ENCODE results near the gene DPEP2.
A peak's percentile ranks its signal among the peaks of the same experiment; 100 is the strongest.

DNA sequence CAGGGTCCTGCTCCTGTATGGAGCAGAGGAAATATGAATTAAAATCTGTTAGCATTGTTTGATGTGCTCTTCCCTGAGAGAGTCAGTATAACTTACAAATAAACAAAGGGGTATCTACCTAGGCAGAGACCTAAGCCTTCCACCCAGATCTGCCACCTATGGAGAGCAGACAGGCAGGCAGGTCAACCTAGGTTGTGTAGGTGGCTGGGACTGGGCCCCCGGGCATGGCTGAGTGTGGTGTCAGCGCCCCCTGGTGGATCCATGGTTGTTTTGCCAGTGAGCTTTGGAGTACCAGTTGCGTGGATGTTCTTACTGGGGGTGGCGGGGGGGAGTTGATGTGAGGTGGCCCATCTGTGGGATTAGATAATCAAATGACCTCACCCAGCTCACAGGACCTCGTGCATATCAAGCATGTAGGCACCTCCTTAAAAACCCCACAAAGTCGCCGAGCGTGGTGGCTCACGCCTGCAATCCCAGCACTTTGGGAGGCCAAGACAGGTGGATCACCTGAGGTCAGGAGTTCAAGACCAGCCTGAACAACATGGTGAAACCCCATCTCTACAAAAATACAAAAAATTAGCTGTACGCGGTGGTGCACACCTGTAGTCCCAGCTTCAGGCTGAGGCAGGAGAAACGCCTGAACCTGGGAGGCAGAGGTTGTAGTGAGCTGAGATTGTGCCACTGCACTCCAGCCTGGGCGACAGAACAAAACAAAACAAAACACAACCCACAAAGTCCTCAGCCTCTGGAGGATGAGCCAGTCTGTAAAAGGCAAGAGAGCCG lies 41.4 kb upstream of the DPEP2 start:
- TF ChIP-seq CTCF (conservative IDR thresholded peaks at IDR 0.05; ENCODE audit: low read depth in 2 of 2) (peak; percentile 91 to 98), EZH2 (IDR thresholded peaks at IDR 0.05; ENCODE audit: low read depth, unreplicated experiment) (no peak), POLR2AphosphoS5 (IDR thresholded peaks at IDR 0.05; ENCODE audit: low read depth) (no peak), ZNF114 (CRISPR knock-in tag; IDR thresholded peaks at IDR 0.05) (no peak), ETS1 (IDR thresholded peaks at IDR 0.05) (no peak), ZNF331 (CRISPR knock-in tag; IDR thresholded peaks at IDR 0.05; ENCODE audit: low read depth) (no peak), EZH2phosphoT487 (IDR thresholded peaks at IDR 0.05; ENCODE audit: unreplicated experiment) (no peak), REST (IDR thresholded peaks at IDR 0.05; ENCODE audit: unreplicated experiment) (no peak), JUNB (IDR thresholded peaks at IDR 0.05; ENCODE audit: unreplicated experiment) (no peak), NANOG (IDR thresholded peaks at IDR 0.05; ENCODE audit: borderline replicate concordance) (no peak), CREB1 (CRISPR knock-in tag; IDR thresholded peaks at IDR 0.05; ENCODE audit: low read depth) (no peak), STAT1 (IDR thresholded peaks at IDR 0.05; ENCODE audit: unreplicated experiment) (no peak), ZNF462 (CRISPR knock-in tag; IDR thresholded peaks at IDR 0.05) (no peak)

Data from GM23338 (cell line).